HG03066 (cell line): ENCODE data around the gene ATP5PD.
"Not testable (repeated sequence)": the region's sequence is repeated elsewhere in the genome, so short reads cannot be mapped to it uniquely, and the experiment has no call there.

Experiments used
- ATAC-seq: cut with Tn5 transposase; IDR thresholded peaks from one replicate; pipeline ENCODE4 v1.9.1; 2021; ENCODE audit warnings: low read depth; ENCODE audit not compliant: unreplicated experiment

Gene ATP5PD

GRCh38 chr17:75059369-75060345, 12.9 kb upstream of the ATP5PD start:
- no peak for ATAC-seq

- ATAC-seq, result no peak
Measured at GRCh38 chr17:75051941-75052340, 5.2 kb upstream of the ATP5PD start.

- ATAC-seq, result no peak
Measured at GRCh38 chr17:75049706-75050105, 2.9 kb upstream of the ATP5PD start.

GRCh38 chr17:75049057-75049456, 2.3 kb upstream of the ATP5PD start:
- ATAC-seq, result no peak

- ATAC-seq, result no peak
Measured at GRCh38 chr17:75048249-75048878, 1.6 kb upstream of the ATP5PD start.

GRCh38 chr17:75047398-75048098, 779 bp upstream of the ATP5PD start:
- no peak for ATAC-seq

GRCh38 chr17:75045946-75046406, 793 bp downstream of the ATP5PD start:
- ATAC-seq, result not testable (repeated sequence)

GRCh38 chr17:75044716-75045115, 2.1 kb downstream of the ATP5PD start:
- no peak for ATAC-seq

- not testable (repeated sequence) for ATAC-seq
Measured at GRCh38 chr17:75043789-75044188, 3.0 kb downstream of the ATP5PD start.

GRCh38 chr17:75041656-75042280, 5.0 kb downstream of the ATP5PD start:
- ATAC-seq, result no peak

GRCh38 chr17:75039238-75039637, 7.5 kb downstream of the ATP5PD start:
- ATAC-seq, result no peak

GRCh38 chr17:75036643-75037268, 10.0 kb downstream of the ATP5PD start:
- no peak for ATAC-seq

GRCh38 chr17:75034236-75034908, 12.4 kb downstream of the ATP5PD start:
- ATAC-seq, result peak; percentile 58

GRCh38 chr17:75033346-75034235, 13.2 kb downstream of the ATP5PD start:
- ATAC-seq, result peak; percentile 43

- ATAC-seq, result no peak
Measured at GRCh38 chr17:75032720-75033280, 14.0 kb downstream of the ATP5PD start.

GRCh38 chr17:75031972-75032719, 14.6 kb downstream of the ATP5PD start:
- ATAC-seq, result no peak

GRCh38 chr17:75030161-75030560, 16.6 kb downstream of the ATP5PD start:
- no peak for ATAC-seq

GRCh38 chr17:75026650-75027049, 20.1 kb downstream of the ATP5PD start:
- not testable (repeated sequence) for ATAC-seq
